Adrenal gland (tissue), 5 donors: Measurements from ENCODE around the gene XAGE3.
"Not testable (repeated sequence)": the region's sequence is repeated elsewhere in the genome, so short reads cannot be mapped to it uniquely, and the experiment has no call there.

ENCODE experiments used
- CTCF ChIP-seq, 6 experiments: fragments of 450-650 bp in 4 of 6; fragments of 200-600 bp in 2 of 6; sonication (generic) in 1 of 6; IDR thresholded peaks; 1 replicate in 5 of 6; 2 replicates in 1 of 6; pipeline versions ENCODE4 v1.5.1 to v1.8.0; 2016 to 2021; ENCODE audit warnings: antibody characterized with exemption in 6 of 6, mild to moderate bottlenecking in 2 of 6, moderate library complexity in 1 of 6
- POLR2A ChIP-seq, 2 donors: fragments of 450-650 bp; IDR thresholded peaks; one replicate each; pipeline ENCODE4 v1.6.1; 2017; ENCODE audit warnings: antibody characterized with exemption in 2 of 2, mild to moderate bottlenecking in 2 of 2, moderate library complexity in 1 of 2
- donor health status: DM: no; HTN: no; CAD: no.

GRCh38 chrX:52856991-52857525 lies 10.8 kb downstream of the XAGE3 start:
- TF ChIP-seq POLR2A, CTCF (IDR thresholded peaks at IDR 0.05): not testable (repeated sequence)
